Epidermal melanocyte (primary cell): ENCODE measurements around the gene GALNTL6.
"Not testable (repeated sequence)": the region's sequence is repeated elsewhere in the genome, so short reads cannot be mapped to it uniquely, and the experiment has no call there.

ENCODE experiments used
- DNase-seq: peaks from one replicate; pipeline ENCODE4 v3.0.0; 2011; ENCODE audit warnings: low spot score; ENCODE audit not compliant: insufficient read length

The GALNTL6 gene

DNA sequence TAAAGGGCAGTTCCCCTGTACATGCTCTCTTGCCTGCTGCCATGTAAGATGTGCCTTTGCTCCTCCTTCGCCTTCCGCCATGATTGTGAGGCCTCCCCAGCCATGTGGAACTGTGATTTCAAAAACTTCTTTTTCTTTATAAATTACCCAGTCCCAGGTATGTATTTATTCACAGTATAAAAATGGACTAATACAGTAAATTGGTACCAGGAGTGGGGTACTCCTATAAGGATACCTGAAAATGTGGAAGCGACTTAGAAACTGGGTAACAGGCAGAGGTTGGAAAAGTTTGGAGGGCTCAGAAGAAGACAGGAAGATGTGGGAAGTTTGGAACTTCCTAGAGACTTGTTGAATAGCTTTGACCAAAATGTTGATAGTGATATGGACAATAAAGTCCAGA, 920.4 kb downstream of the GALNTL6 start:
- DNase-seq: not testable (repeated sequence)

DNA sequence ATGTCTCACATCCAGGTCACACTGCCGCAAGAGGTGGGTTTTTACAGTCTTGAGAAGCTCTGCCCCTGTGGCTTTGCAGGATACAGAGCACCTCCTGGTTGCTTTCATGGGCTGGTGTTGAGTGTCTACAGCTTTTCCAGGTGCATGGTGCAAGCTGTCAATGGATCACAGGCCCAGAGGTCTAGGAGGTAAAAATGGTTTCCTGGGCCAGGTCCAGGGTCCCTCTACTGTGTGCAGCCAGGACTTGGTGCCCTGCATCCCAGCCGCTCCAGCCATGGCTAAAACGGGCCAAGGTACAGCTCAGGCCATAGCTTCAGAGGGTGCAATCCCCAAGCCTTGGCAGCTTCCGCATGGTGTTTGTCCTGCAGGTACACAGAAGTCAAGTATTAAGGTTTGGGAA, 921.4 kb downstream of the GALNTL6 start:
- DNase-seq: no peak

DNA sequence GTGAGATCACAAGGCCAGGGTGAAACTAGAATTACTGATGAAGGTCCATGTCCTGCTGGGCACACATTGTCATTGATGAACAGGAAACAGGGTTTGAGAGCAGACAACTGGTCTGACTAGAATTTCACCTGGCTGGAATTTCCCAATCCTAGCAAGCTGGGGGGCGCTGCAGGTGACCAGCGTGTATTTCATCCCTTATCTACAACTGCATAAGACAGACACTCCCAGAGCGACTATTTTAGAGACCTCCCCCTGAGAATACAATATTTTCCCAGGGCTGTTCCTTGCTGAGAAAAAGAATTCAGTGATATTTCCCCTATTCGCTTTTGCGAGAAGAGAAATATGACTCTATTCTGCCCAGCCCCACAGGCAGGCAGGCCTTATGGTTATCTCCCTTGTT, 922.8 kb downstream of the GALNTL6 start:
- no peak for DNase-seq

GRCh38 chr4:172740434-172740833, 927.2 kb downstream of the GALNTL6 start:
- DNase-seq: no peak

GRCh38 chr4:172750910-172751309, 937.7 kb downstream of the GALNTL6 start:
- DNase-seq: no peak

GRCh38 chr4:172751550-172751949, 938.3 kb downstream of the GALNTL6 start:
- DNase-seq: no peak

- no peak for DNase-seq
Measured at GRCh38 chr4:172758586-172759340, 945.6 kb downstream of the GALNTL6 start.

- no peak for DNase-seq
Measured at GRCh38 chr4:172760512-172760911, 947.3 kb downstream of the GALNTL6 start.

DNA sequence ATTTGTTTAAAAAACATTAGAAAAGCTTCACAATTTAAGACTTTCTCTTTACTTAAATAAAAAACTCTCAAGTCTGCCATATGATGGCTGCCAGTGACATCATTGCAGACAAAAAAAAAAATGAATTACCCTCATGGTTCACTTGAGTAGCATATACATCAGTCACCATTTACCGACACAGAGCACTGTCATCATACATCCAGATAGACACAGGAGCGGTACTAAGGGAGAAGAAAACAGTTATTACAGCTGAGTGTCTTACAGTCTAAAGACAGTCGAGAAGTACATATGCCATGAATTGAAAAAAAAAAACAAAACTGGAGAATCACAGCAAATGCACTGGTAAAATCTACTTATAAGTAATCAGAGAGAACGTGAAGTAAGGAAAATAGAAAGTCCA, 949.7 kb downstream of the GALNTL6 start:
- no peak for DNase-seq

GRCh38 chr4:172770787-172771186, 957.6 kb downstream of the GALNTL6 start:
- no peak for DNase-seq

- DNase-seq: no peak
Measured at GRCh38 chr4:172772781-172773180, 959.6 kb downstream of the GALNTL6 start.

DNA sequence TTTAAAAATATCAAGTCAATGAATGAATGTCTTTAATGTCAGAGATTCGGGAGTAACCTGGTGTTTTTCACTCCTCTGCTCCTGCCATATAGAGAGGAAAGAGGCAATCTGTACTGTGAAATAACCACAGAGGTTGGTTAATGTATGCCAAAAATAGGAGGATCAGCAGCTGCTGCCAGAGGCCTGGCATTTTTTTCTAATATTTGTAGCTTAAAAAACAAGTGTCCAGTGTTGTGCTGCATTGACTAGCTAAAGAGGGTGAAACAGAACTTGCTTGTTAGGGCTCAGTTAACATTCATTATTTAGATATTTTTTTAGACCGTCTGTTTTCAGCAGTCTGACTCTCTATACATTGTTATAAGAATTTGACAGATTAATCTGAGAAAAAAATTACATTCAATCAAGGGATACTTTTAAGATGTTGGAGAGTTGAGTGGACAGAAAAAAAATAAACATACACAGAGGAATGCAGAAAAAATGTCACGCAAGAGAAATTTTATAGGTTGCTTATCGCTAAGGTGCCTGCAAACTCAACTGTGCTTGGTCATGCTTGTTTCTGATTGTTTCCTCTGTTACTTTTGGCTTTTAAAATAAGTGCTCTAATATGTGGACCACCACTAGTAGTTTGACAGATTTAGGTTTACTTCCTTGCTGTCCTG, 963.1 kb downstream of the GALNTL6 start:
- DNase-seq: no peak

DNA sequence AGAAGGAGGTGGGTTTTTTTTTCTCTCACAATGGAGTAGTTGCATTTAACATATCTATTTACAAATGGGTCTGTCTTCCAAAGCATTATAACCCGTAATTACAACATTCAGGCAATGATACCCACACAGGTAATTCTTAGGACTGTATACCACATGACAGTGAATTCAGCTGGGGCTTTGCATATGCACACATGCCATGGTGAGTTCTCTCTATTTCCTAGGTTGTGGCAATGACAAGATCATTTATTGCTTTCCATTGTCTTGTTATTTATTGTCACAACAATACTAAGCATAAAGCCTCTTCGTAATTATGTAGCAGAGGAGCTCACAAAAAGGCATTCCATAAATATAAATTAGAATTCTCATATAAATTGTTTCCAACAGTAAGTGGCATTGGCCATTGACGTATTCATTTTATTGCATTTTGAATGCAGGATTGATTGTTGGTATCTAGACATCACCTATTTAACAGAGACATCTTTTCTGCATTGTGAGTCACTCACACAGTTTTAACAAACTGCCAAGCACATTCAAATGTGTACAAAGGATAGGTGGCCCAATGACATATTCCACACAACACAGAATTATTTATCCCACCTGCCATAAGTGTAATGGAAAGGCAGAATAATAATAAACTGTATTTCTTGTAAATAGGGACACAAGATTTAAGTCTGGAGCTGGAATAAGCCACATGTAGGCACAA, 964.7 kb downstream of the GALNTL6 start:
- DNase-seq: no peak

- no peak for DNase-seq
Measured at GRCh38 chr4:172778583-172778982, 965.4 kb downstream of the GALNTL6 start.

DNA sequence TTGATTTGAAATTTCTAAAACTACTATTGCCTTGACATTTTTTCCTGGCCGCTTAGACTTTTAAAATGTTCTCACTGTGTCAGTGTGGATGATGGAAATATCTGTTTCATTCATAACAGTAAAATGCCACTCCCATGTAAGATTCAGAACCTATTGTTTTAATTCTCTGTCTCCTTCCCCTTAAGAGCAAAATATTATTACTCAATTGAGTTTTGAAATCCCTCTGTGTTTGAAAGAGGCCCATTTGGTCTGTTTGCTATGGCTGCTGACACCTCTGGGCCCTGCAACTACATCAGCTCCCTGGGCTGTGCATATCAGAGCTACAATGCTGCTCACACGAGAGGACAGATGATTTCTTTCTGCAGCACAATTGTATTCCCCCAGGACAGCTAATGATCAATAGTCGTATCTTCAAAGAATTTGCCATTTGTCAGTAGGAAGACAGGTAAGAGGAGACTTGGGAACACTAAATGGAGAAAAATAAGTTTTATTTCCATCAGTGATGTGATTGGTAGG, 967.4 kb downstream of the GALNTL6 start:
- DNase-seq: no peak

- DNase-seq: no peak
Measured at GRCh38 chr4:172785613-172786012, 972.4 kb downstream of the GALNTL6 start.

DNA sequence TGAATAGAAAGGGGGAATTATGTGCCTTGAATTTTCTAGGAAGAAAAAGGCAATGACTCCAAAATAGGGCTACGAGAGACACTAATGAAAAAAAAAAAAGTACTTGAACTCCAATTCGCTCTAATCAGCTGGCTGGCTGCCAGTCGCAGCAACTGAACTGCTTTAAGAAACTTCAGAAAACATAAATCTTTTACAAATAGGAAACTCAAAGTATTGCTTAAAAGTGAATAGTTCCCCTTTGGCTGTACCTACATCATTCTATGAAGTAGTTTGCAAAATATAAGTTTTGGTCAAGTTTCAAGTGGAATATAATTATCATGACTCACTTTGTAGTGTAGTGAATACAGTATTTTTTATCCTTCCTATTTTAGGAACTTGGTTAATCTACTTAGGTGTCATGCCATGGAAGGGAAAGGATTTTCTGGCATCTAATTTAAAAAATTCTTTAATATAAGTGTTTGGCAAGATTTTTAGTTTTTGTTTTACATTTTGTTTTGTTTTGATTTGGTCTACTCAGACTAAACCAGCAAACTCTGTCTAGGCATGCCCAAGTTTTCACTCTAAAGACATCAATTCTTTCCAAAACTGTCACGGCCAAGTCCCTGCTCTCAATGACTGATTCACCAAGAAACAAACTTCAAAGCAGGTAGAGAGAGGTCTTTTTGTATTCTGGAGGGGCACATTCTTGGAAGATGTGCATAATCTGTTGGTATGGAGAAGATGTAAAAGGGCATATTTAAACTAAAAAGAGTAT, 973.0 kb downstream of the GALNTL6 start:
- DNase-seq: no peak

DNA sequence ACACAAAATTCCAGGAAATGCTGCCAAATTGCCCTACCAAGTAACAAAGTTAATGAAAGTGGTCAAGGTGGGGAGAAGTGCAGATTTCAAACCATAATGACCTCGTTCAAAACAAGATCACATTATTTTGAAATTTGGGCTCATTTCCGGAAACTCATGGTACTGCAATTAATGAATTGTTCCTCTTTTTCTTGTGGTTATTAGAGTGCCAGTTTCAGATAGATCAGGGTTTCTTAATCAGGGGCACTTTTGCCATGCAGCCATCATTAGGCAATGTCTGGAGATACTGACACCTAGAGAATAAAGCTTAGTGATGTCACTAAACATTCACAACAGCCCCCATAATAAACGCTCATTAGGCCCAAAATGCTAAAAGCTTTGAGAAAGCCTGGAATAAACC, 973.9 kb downstream of the GALNTL6 start:
- no peak for DNase-seq

- DNase-seq: no peak
Measured at GRCh38 chr4:172791841-172792240, 978.6 kb downstream of the GALNTL6 start.

DNA sequence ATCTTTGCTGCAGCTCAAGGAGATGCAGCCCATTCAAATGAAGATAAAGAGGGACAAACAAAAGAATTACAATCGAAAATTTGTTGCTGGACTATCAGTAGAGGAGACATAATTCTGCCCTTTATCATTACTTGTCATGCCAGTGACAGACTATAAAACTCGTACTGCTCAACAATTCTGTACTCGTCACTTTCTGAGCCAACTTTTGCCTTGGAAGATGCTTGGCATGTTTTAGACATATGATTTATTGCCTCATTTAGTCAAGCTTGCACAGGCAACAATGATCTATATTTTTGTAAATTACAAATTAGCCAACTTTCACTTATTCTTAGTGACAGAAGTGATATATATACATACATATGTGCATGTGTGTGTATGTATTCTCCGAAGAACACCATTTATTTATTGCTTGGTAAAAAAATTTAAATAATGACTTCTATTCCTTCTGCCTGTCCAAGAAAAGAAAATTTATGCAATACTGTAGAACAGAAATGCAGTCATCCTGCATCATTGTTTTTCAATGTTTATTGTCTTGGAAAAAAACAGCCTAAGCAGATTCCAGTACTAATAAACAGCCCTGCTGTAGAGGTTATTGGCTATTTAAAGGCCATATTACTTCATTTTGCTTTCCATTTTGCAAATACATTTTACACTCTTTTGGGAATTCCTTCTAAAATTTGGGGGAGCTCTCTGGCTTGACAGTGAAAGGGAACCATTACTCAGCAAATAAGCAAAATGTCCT, 980.5 kb downstream of the GALNTL6 start:
- DNase-seq: no peak

GRCh38 chr4:172794307-172794703, 981.1 kb downstream of the GALNTL6 start:
- no peak for DNase-seq
